HS-5 (cell line): Measurements from ENCODE around the gene CFAP92.
"Not testable (repeated sequence)": the region's sequence is repeated elsewhere in the genome, so short reads cannot be mapped to it uniquely, and the experiment has no call there.

Experiments
- DNase-seq: peaks from one replicate; pipeline ENCODE4 v3.0.0-alpha.2; 2012; ENCODE audit warnings: low read depth

The CFAP92 gene

DNA sequence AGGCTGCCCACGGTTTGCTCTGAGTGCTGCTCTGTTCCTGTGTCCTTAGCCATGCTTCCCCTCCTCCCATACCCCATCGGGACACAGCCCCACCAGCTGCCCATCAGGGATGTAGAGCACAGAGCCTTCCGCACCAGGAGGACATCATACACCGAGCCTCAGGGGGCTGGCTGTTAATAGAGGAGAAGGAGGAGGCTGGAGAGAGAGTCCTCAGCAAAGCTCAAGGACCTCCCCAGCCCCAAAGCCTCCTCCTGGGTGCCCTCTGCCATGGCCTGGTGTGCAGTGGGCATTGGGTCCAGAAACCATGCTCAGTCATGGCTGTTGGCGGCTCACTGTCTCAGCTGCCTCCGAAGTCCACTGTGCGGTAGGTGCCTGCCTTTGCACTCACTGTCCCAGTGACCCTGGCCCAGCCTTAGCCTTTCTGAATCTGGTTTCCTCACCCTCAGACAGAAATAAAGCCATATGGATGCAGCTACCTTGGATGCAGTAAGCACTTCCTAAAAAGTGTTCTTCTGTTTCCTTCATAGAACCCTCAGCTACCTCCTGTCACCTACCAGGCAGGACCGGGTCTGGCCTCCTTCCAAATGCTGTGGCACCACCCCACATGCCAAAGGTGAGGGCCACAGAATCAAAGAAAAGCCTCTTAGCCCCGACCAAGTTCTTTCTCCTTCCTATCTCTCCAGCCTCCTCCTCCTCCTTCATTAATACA, 60.5 kb downstream of the CFAP92 start:
- DNase-seq = no peak

DNA sequence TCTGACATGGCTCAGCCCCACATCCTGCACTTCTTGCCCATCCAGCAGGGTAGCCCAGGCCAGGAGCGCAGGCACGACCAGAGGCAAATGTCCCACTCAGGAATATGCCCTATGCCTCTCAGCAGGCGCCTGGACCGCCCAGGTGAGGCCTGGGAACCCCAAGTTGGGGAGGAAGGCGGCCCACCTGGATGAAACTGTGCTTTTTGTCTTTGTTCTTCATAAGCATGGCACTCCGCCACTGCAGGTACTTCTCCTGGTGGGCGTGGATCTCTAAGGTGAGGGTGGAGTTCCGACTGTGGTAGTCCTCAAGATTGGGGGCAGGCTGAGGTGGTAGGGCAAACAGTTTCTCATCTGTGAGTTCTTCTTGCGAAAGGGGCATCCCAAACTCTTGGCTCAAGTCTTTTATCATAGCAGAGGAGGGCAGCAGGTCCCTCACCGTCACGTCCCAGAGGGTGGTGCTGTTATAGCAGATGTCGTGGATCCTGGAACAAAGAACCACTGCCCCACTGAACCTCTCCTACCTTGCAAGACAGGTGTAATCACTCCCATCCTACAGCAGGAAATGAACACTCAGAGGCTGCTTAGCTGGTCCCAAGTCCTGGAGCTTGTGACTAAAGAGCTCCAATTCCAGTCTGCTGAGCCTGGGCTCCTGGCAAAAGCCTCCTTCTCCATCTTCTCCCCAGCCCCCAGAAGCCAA, 61.2 kb downstream of the CFAP92 start:
- DNase-seq = no peak

DNA sequence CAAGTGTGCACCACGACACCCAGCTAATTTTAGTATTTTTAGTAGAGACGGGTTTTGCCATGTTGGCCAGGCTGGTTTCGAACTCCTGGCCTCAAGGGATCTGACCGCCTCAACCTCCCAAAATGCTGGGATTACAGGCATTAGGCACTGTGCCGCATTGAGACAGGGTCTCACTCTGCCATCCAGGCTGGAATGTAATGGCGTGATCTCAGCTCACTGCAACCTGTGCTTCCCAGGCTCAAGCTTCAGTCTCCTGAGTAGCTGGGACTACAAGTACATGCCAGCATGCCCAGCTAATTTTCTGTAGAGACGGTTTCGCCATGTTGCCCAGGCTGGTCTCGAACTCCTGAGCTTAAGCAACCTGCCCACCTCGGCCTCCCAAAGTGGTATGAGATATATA, 62.8 kb downstream of the CFAP92 start:
- DNase-seq = no peak

DNA sequence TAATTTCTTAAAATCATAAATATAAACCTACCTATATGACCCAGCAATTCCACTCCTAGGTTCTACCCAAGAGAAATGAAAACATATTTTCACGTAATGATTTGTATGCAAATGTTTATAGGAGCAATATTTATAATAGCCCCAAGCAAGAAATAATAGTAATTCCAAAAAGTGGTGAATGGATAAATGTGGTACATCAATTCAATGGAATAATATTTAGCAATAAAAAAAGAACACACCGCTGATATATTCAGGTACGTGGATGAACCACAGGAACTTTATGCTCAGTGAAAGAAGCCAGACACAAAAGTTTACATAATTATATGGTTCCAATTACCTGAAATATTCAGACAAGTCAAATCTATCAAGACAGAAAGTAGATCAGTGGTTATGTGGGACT, 64.5 kb downstream of the CFAP92 start:
- no peak for DNase-seq

DNA sequence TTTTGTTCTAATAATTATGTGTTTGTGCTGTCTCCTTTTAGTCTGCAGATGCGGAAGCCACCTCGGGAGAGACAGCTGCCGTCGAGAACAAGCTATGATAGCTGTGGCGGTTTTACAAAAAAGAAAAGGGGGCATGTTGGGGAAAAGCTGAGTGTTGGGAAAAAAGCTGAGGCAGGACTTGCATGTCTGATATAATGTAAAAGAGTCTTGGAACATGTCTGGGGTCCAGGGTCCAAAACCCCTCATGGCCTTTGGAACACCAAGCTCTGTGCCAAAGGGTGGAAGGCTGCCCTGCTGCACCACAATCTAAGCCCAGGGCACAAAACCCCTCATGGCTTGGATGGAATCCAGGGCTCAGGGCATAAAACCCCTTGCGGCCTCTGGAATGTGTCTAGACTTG, 69.9 kb downstream of the CFAP92 start:
- DNase-seq = not testable (repeated sequence)

DNA sequence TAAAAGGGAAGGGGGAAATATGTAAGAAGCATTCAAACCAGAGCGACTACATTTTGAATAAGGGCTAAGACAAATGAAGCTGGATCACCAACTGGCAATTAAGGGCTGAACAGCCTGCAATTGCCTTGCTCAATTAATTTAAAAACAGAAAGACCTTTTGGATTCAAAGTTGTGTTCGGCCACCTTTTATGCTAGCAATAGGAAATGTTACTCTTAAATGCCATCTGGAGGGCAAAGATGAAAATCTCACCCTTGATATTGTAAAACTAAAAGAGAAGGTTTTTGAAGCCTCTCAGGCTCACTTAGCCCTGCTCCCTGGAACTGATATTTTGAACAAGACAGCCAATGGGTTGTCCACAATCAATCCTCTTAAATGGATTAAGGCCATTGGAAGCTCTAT, 70.3 kb downstream of the CFAP92 start:
- no peak for DNase-seq

DNA sequence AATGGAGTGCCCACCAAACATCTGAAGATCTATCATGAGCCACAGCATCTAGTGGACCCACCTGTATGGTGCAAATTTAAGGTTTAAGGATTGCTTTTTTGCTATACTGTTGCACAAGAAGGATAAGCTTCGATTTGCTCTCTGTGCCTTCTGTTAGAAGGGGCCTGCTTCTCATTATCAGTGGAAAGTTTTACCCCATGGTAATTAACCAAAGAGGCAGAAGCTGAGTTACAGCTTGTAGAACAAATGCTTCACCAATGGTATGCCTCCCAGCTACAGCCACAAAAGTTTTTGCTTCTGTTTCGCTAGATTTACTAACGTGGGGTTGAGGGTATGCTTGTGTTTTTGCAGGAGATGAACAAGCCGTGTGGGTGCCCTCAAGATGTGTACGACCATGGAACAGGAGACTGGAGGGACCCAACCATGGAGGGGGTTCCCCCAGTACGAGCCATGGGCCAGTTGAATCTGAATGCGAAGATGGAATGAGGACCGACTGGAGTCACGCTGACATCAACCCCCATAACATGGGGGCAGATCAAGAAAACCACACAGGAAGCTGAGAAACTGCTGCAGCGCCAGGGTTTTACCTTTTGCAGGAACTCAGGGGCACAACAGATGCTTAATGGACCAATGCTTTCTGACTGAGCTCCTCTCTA, 70.9 kb downstream of the CFAP92 start:
- no peak for DNase-seq

DNA sequence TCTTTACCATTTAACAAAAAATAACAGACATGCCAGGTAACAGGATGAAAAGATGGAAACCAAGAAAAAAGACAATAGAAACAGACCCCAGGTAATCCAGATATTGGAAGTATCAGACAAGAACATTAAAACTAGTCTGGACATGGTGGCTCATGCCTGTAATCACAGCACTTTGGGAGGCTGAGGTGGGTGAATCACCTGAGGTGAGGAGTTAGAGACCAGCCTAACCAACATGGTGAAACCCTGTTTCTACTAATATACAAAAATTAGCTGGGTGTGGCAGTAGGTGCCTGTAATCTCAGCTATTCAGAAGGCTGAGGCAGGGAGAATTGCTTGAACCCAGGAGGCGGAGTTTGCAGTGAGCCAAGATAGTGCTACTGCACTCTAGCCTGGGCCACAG, 73.9 kb downstream of the CFAP92 start:
- no peak for DNase-seq

DNA sequence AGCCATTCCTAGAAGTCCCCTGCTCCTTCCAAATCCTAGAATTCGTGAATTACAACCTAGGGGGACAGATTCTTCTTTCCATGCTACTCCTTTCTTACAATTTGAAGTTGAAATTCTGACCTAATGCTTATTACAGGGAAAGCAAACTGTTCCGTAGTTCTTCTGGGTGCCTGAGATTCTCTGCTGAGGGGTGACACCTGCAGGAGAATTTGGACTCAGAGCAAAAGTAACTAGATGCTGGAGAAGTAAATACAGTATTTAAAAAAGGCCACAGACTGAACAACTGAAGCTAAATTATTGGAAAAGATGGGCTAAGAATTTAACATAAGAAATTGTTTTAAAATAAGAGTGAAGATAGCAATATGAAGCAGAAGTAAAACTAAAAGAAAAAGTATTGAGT, 76.6 kb downstream of the CFAP92 start:
- DNase-seq = no peak

DNA sequence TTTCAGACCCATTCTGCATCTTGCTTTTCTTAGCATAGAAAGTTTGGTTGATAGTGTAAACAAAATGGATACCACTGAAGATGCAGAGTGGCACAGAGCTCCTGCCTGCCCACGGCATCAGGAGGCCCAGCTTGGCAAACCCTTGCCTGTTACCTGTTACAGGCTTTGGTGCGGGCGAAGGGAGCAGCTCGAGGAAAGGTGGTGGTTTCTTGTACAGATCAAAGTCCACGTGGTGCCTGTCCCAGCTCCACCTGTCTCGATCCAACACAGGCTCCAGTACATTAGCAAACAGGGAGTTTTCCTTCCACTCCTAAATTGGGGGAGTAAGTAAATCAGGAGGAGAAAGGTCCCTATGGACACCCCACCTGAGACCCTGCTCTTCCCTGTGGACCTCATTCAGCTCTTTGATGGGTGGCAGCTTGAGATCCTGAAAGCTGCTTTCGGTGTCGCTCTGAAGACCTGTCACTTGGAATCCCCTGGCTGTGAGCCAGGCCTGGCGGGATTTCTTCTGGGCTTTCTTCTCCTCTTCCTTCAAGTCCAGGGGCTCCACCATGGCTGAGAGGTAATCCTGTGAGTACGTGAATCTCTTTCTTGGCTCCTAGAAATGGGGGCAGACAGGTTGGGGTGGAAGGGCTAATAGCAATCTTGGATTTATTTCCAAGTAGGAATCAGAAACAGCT, 78.8 kb downstream of the CFAP92 start:
- DNase-seq = no peak

DNA sequence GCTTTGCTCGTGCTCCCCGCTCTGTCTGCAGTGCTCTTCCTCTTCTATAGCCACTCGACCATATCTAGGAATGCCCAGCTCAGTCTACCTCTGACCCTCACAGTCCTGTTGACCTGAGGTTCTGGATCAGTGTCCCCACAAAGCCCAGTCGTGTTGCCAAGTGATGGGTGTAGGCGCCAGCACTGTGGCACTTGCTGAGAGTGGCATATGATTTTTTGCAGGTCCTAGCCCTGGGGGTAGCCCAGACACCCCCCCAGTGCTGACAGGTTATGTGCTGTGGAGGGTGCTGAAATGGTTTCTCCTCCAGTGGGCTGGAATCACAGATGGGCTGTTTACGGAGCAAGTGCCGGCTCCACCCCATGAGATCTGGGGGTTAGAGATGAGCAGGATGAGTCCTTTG, 82.0 kb downstream of the CFAP92 start:
- no peak for DNase-seq

DNA sequence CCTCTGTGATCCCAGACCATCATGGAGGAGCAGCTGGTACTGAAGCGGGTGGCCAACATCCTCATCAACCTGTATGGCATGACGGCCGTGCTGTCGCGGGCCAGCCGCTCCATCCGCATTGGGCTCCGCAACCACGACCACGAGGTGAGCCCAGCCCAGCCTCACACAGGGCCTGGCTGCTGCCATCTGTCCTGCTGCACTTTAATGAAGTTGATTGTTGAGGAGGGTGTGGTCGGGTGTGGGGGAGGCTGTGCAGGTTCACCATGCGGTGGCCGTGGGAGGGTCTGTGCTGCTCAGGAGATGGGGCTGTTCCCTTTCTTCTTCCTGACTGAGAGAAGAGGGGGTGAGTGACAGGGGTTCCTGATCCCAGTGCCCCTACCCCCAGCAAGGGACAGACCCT, 83.9 kb downstream of the CFAP92 start:
- DNase-seq = no peak

DNA sequence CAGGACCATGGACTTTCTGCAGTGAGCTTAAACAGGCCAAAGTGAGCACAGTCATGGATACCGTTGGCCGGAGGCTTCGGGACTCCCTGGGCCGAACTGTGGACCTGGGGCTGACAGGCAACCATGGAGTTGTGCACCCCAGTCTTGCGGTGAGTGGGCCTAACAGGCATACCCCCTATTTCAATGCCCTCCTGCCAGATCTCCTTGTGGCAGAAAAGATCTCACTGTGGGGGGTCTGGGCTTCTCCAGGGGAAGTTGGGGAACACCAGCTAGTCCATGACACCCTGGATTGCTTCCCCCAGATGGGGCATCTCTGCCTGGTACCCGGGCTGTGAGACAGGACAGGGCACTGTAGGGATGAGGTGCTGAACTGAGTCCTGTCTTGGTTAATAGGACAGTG, 84.9 kb downstream of the CFAP92 start:
- DNase-seq = no peak

DNA sequence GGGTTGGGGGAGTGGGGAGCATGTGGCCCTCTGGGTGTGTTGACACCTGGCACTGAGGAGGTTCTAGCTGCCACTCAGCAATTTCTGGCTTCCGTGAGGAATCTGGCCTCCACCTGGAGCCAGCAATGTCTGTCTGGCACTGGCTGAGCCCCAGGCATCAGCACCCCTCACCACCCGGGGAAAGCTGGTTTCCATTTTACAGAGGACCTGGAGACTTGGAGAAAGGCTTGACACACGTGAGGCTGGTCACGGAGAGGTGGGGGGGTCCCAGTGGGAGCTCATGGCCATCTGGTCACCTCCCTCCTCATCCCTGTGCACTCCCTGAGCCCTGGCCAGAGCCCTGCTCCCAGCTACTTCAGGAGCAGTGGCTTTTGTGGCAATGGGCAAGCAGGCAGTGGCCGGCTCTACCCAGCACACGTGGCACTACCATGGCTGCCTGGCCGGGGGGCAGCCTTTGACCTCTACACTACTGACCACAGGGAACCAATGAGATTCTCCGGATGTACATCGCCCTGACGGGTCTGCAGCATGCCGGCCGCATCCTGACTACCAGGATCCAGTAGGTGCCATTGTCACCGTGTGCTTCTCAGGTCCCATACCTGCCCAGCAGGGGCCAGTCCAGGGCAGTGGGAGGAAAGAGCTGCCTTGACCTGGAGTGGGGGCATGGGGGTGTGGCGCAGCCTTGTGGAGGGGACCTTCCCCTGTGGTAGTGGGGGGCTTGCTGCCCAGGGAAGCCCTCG, 86.0 kb downstream of the CFAP92 start:
- DNase-seq = no peak

DNA sequence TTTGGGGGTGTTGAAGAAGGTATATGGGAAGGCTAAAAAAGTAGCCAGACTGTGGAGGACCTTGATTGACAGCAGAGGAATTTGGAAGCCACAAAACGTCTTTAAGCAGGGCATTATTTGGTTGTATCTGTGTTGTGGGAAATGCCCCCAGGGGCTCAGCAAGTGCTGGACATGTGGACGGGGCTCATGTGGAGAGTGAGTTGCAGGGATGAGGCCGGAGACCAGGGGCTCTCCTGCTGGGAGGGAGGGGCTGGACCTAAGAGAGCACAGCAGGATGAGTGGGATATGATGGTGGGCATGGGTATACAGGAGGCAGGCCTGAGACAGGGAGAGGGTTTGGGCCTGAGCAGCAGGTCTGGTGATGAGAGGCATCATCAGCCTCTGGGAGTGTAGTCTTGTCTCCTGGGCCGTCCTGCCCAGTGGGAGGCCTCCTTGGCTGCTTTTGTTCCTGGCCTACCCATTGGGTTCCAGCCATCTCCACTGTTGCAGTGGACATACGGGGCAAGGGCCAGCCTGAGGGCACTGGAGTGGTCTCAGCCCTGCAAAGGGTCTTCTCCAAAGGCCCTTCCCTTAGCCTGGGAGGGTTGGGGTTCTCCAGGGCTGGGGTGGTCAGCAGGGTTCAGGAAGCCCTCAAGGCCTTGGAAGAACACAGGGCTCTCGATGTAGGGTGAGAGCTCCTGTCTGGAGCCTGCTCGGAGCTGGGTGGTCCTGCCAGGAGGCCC, 86.9 kb downstream of the CFAP92 start:
- DNase-seq = no peak

DNA sequence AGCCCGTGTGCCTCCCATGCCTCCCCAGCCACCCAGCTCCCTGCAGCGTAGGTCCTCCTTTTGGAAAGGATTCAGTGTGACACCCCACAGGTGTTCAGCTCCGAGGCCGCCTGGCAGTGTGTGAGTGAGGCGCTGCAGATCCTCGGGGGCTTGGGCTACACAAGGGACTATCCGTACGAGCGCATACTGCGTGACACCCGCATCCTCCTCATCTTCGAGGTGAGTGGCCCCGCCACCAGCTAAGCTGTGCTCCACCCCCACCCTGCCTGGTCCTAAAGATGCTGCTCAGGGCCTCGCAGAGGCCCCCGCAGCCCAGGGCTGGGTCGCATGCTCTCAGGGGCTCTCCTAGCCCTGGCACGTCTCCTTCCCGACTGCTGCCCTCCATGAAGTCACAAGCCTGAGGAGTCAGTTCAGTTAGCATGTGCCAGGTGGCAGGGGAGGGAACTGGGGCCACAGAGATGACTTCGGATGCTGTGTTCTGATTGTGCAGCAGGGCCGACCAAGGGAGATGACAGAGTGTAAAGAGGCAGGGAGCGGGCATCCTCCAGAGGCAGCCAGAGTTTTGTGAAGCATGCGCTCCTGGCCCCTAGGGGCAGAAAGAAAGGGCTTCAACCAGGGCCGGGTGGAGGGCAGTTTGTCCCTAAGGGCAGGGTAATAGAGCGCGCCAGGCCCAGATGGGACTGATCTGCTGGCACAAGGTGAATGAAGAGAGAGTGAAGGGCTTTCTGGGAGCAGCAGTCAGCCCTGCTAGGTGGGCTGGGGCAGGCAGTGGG, 87.7 kb downstream of the CFAP92 start:
- DNase-seq = no peak

DNA sequence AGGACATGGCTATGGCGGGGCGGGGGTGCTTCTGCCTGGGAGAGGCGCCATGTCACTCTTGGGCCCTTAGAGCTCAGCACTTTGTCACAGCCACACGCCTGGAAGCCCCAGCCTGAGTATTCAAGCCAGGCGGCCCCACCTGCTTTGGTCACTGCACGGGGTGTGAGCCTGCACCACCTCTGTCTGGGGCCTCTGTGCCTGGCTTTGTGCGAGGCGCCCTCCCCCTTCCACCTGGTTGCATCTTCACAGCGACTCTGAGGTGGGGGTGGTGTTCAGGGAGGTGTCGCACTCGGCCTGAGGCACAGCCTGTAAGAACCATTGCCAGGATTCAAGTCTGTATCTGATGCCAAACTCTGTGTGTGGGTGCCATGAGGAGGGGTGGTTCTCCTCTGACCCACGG, 90.4 kb downstream of the CFAP92 start:
- DNase-seq = no peak

DNA sequence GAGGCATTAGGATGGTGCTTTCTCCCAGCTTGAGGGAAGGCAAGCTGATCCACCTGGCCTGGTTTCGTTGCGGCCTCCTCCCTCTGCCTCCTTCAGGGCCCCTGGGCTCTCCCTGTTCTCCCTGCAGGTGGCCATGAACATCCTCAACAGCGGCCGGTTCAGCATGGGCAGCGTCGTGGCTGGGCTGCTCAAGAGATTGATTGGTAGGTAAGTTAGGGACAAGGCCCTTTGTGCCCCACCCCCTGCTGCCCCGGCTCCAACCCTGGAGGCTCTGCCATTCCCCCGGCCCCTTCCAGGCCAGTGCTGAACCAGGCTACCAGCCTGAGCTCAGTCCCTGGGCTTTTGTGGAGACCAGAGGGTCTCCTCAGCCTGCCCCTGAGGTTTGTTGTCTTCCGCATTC, 91.5 kb downstream of the CFAP92 start:
- DNase-seq = no peak

DNA sequence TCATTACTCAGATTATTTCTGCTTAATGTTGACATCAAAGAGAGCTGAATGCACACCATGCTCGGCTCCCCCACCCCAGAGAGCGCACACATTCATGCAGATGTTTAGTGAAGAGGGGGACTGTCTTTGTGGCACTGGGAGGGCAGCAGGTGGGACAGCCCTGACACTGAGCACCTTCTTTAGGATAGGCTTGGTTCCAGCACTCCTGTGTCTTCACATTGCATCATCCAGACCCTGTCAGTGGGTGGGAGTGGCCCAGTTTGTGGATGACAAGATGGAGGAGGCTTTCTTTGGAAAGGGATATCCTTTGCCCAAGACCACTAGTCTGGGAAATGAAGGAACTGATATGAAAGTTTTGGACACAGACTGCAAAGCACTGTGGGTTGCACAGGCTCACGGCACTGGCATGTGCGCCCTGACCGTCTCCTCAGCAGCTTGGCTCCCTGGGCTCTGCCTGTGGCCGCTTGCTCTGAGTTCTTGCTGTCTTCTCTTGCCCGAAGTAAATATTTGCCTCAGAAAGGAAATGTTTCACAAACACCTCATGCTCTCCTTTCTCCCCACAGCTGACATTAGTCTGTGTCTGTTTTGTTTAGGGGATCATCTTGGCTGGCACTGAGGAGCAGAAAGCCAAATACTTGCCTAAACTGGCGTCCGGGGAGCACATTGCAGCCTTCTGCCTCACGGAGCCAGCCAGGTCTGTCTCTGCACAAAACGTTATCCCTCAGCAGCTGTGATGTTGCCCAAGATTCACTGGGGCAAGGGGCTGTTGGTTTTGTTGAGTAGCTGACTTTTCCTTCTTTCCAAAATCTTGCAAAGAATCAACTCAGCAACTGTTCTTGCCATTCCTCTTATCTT, 97.8 kb downstream of the CFAP92 start:
- DNase-seq = no peak
